K562 (cell line): ENCODE measurements around the gene MRPL40. TPM values are rescaled to one million over a fixed set of nuclear protein-coding genes. Genes with fewer than 3 reads are reported as not detected.

Experiments
- ARHGAP35 ChIP-seq: fragments of 450-650 bp; IDR thresholded peaks from 2 replicates; pipeline ENCODE4 v1.6.1; 2018; ENCODE audit not compliant: partially characterized antibody
- BCL6 ChIP-seq: fragments of 250-450 bp; sonication (Bioruptor Pico); IDR thresholded peaks from 2 replicates; pipeline ENCODE4 v1.4.0; 2020
- BRCA1 ChIP-seq, 2 experiments: fragments of 450-650 bp in 1 of 2; sonication (generic) in 1 of 2; formaldehyde crosslinking in 1 of 2; IDR thresholded peaks; 2 replicates each; pipeline versions ENCODE4 v1.5.0 to v1.6.1; 2017 to 2020; ENCODE audit warnings: mild to moderate bottlenecking in 1 of 2, missing genetic modification reagents in 1 of 2
- CC2D1A ChIP-seq: fragments of 450-650 bp; IDR thresholded peaks from 2 replicates; pipeline ENCODE4 v1.6.1; 2017; ENCODE audit warnings: mild to moderate bottlenecking
- DACH1 ChIP-seq: fragments of 450-650 bp; IDR thresholded peaks from 2 replicates; pipeline ENCODE4 v1.6.1; 2018; ENCODE audit not compliant: partially characterized antibody
- FOSL1 ChIP-seq: fragments of 200-800 bp; sonication (Bioruptor generic); conservative IDR thresholded peaks from 2 replicates; pipeline ENCODE4 v1.6.1; 2016; ENCODE audit warnings: missing genetic modification characterization, missing compliant biosample characterization
- IFI16 ChIP-seq: fragments of 250-450 bp; sonication (Bioruptor Pico); IDR thresholded peaks from 2 replicates; pipeline ENCODE4 v2.1.2; 2022; ENCODE audit warnings: mild to moderate bottlenecking, inconsistent platforms
- L3MBTL2 ChIP-seq: fragments of 450-650 bp; IDR thresholded peaks from 2 replicates; pipeline ENCODE4 v1.6.1; 2016; ENCODE audit warnings: mild to moderate bottlenecking, moderate library complexity
- MTA2 ChIP-seq: fragments of 450-650 bp; IDR thresholded peaks from 2 replicates; pipeline ENCODE4 v1.6.1; 2016; ENCODE audit warnings: low read depth
- MXI1 ChIP-seq: IDR thresholded peaks from 2 replicates; pipeline ENCODE4 v1.6.1; 2011; ENCODE audit warnings: low read depth, mild to moderate bottlenecking, improper control_type of control experiment, low read length
- NFYB ChIP-seq: IDR thresholded peaks from 2 replicates; pipeline ENCODE4 v1.6.1; 2011; ENCODE audit warnings: mild to moderate bottlenecking, moderate library complexity; ENCODE audit not compliant: insufficient read length; ENCODE audit errors: extremely low read depth
- NR3C1 ChIP-seq: sonication (generic); formaldehyde crosslinking; IDR thresholded peaks from 2 replicates; pipeline ENCODE4 v1.8.1; 2022; ENCODE audit warnings: missing genetic modification reagents
- PHB ChIP-seq: fragments of 250-450 bp; sonication (Bioruptor Pico); IDR thresholded peaks from 2 replicates; pipeline ENCODE4 v1.5.0; 2021
- POLR2AphosphoS2 ChIP-seq: IDR thresholded peaks from 2 replicates; pipeline ENCODE4 v1.6.1; 2012; ENCODE audit warnings: low read length, improper control_type of control experiment
- RFX7 ChIP-seq: fragments of 250-450 bp; sonication (Bioruptor Pico); IDR thresholded peaks from 2 replicates; pipeline ENCODE4 v1.5.1; 2021; ENCODE audit warnings: mild to moderate bottlenecking
- TAF15 ChIP-seq: fragments of 200-400 bp; formaldehyde crosslinking; IDR thresholded peaks from 2 replicates; pipeline ENCODE4 v1.6.1; 2017; ENCODE audit warnings: mild to moderate bottlenecking, low read depth, low read length, moderate library complexity
- TOE1 ChIP-seq, 2 experiments: fragments of 450-650 bp in 1 of 2; sonication (generic) in 1 of 2; formaldehyde crosslinking in 1 of 2; IDR thresholded peaks; 2 replicates each; pipeline versions ENCODE4 v1.7.1 to v1.8.0; 2016 to 2022; ENCODE audit warnings: borderline replicate concordance in 2 of 2, mild to moderate bottlenecking in 2 of 2, antibody characterized with exemption in 1 of 2, inconsistent platforms in 1 of 2, low read depth in 1 of 2, missing genetic modification reagents in 1 of 2, moderate library complexity in 1 of 2
- VEZF1 ChIP-seq: fragments of 200-800 bp; sonication (Bioruptor generic); IDR thresholded peaks from 2 replicates; pipeline ENCODE4 v1.6.1; 2017; ENCODE audit warnings: missing genetic modification characterization, missing compliant biosample characterization
- ZBTB12 ChIP-seq: fragments of 250-450 bp; sonication (Bioruptor Pico); IDR thresholded peaks from 2 replicates; pipeline ENCODE4 v1.4.0; 2020
- ZBTB9 ChIP-seq: fragments of 450-650 bp; formaldehyde crosslinking; IDR thresholded peaks from 2 replicates; pipeline ENCODE4 v1.4.0; 2020; ENCODE audit warnings: mild to moderate bottlenecking, moderate library complexity
- ZNF184 ChIP-seq: sonication (generic); formaldehyde crosslinking; IDR thresholded peaks from 2 replicates; pipeline ENCODE4 v1.5.0; 2020; ENCODE audit warnings: missing genetic modification reagents
- ZNF217 ChIP-seq: sonication (generic); formaldehyde crosslinking; IDR thresholded peaks from 2 replicates; pipeline ENCODE4 v1.8.0; 2022; ENCODE audit warnings: mild to moderate bottlenecking, missing genetic modification reagents
- ZNF274 ChIP-seq: IDR thresholded peaks from 2 replicates; pipeline ENCODE4 v1.6.1; 2011; ENCODE audit warnings: low read depth, mild to moderate bottlenecking, low read length, moderate library complexity, borderline replicate concordance
- ZNF384 ChIP-seq: IDR thresholded peaks from 2 replicates; pipeline ENCODE4 v1.6.1; 2012; ENCODE audit warnings: low read depth, low read length, improper control_type of control experiment
- ZNF395 ChIP-seq: fragments of 200-800 bp; sonication (Bioruptor generic); IDR thresholded peaks from 2 replicates; pipeline ENCODE4 v1.6.1; 2017; ENCODE audit warnings: missing genetic modification characterization, missing compliant biosample characterization
- ZNF583 ChIP-seq: fragments of 250-450 bp; sonication (Bioruptor Pico); IDR thresholded peaks from 2 replicates; pipeline ENCODE4 v1.4.0; 2020
- ZSCAN29 ChIP-seq: fragments of 450-650 bp; IDR thresholded peaks from 2 replicates; pipeline ENCODE4 v1.6.1; 2017
- polyA plus RNA-seq, 8 experiments: library from polyadenylated mRNA; depleted of rRNA in 4 of 8; stranded (reverse) in 5 of 8; unstranded in 3 of 8; fragments of >200 nt; fragmentation: Nextera tagmentation in 2 of 8; fragmentation: Illumina TruSeq in 1 of 8; extraction: Ambion mirVana in 2 of 8; extraction: Trizol in 1 of 8; gene quantifications; 2 replicates each; pipeline versions ENCODE4 v1.2.1 to v1.2.3, GENCODE V29; 2011 to 2014; ENCODE audit warnings: inconsistent platforms in 1 of 8, missing spikeins in 1 of 8
- total RNA-seq, 7 experiments: library from RNA; depleted of rRNA in 6 of 7; stranded (reverse); fragments of >200 nt in 6 of 7; fragmentation: Illumina TruSeq in 2 of 7; extraction: Trizol in 2 of 7; gene quantifications; 2 replicates each; pipeline versions ENCODE4 v1.2.1 to v1.2.3, GENCODE V29; 2011 to 2021; ENCODE audit warnings: low replicate concordance in 1 of 7

The MRPL40 gene
- total and polyA plus RNA-seq, 9 of the 15 experiments (the other 6 are each of a cell fraction or from before 2014, with no cell fraction given): 132 to 652 (median 208) TPM

GRCh38 chr22:19480173-19480568 is 47.8 kb downstream of the MRPL40 start (continued):
- TF ChIP-seq ZNF583 (CRISPR knock-in tag) (0 out of 2 replicates have a peak, but pooled peaks have one; percentile 27), PHB (CRISPR knock-in tag) (peak; percentile 79; the same call in 1 of the 2 replicates), ZBTB9 (peak; percentile 93), POLR2AphosphoS2 (no peak), NFYB (no peak), L3MBTL2 (no peak), BCL6 (no peak), RFX7 (no peak), BRCA1 (IDR thresholded peaks at IDR 0.05) (no peak), BRCA1 (CRISPR knock-in tag; IDR thresholded peaks at IDR 0.05) (no peak), TOE1 (IDR thresholded peaks at IDR 0.05; ENCODE audit: borderline replicate concordance) (no peak), TOE1 (CRISPR knock-in tag; IDR thresholded peaks at IDR 0.05; ENCODE audit: borderline replicate concordance, low read depth) (no peak), ZNF274 (no peak), IFI16 (CRISPR knock-in tag) (0 out of 2 replicates have a peak, but pooled peaks have one; percentile 31), ZSCAN29 (no peak), FOSL1 (tag) (no peak), ZNF184 (CRISPR knock-in tag) (no peak), ZNF384 (no peak), TAF15 (peak; percentile 51; the same call in 1 of the 2 replicates), NR3C1 (CRISPR knock-in tag) (no peak), ARHGAP35 (no peak), MXI1 (0 out of 2 replicates have a peak, but pooled peaks have one; percentile 1), VEZF1 (no peak), DACH1 (no peak), ZNF217 (CRISPR knock-in tag) (no peak), ZBTB12 (CRISPR knock-in tag) (0 out of 2 replicates have a peak, but pooled peaks have one; percentile 20), CC2D1A (no peak), MTA2 (no peak), ZNF395 (CRISPR knock-in tag) (no peak)
